A549 treated with RU486 at 1 μM for 4 hours (cell line): Measurements from ENCODE around the gene GRK7. TPM values are rescaled to one million over a fixed set of nuclear protein-coding genes. Genes with fewer than 3 reads are reported as not detected.

Experiments used
- total RNA-seq: library from RNA; stranded (reverse); fragments of 200-300 nt; extraction: Qiagen RNA extraction; gene quantifications from 5 replicates; pipeline ENCODE4 v1.2.3, GENCODE V29; 2022; ENCODE audit warnings: low read depth

GRK7 gene
- 0.03 to 0.09 TPM in 2 of 5 replicates, not detected in the others for total RNA-seq

GRCh38 chr3:141763088-141763750 lies at the start of gene GRK7:
TSS of gene GRK7 (plus strand) at chr3:141763408. CDS start at chr3:141778285, 14,877 bp downstream.

GRCh38 chr3:141738022-141738890 lies 25.0 kb upstream of the GRK7 start, which contains the start of gene RNF7:
TSS of gene RNF7 (plus strand) at chr3:141738298. CDS start at chr3:141738342, 44 bp downstream.

Other genes with a start within 250 kb of the GRK7 start
- gene RNF7, start 25.1 kb upstream of the GRK7 start, total RNA-seq, result 131 to 139 TPM (median 138 TPM) in 5 replicates
- gene ATP1B3, start 113.2 kb downstream of the GRK7 start, total RNA-seq, result 173 to 230 TPM (median 200 TPM) in 5 replicates